Activated T-helper 1 cell treated with anti-CD3 and anti-CD28 coated beads, Interleukin-12 subunit alpha, Interleukin-12 subunit beta, Interleukin-2, Interleukin-4 antibody, amounts not matched to agents 30 ng/mL and 10 ng/mL and 1 ng/mL, durations not matched to agents 14 hours and 24 hours and 36 hours (primary cell): ENCODE data around the gene SPECC1L. TPM values are rescaled to one million over a fixed set of nuclear protein-coding genes. Genes with fewer than 3 reads are reported as not detected.

Experiments
- DNase-seq: peaks from one replicate; pipeline ENCODE4 v3.0.0; 2021; ENCODE audit warnings: low spot score
- H3K27ac Mint-ChIP-seq: one replicate; pipeline ENCODE4 v1.8.0; 2021; ENCODE audit warnings: mild to moderate bottlenecking, mixed read lengths
- H3K27me3 Mint-ChIP-seq: one replicate; pipeline ENCODE4 v1.8.0; 2022; ENCODE audit warnings: mild to moderate bottlenecking, moderate library complexity, mixed read lengths; ENCODE audit not compliant: insufficient read depth
- H3K36me3 Mint-ChIP-seq: one replicate; pipeline ENCODE4 v1.8.0; 2021; ENCODE audit warnings: low read depth, mixed read lengths
- H3K4me1 Mint-ChIP-seq: one replicate; pipeline ENCODE4 v1.8.0; 2021; ENCODE audit warnings: low read depth, mixed read lengths
- H3K4me3 Mint-ChIP-seq: one replicate; pipeline ENCODE4 v1.8.0; 2021; ENCODE audit warnings: mild to moderate bottlenecking, moderate library complexity, mixed read lengths
- H3K9me3 Mint-ChIP-seq: one replicate; pipeline ENCODE4 v1.8.0; 2021; ENCODE audit warnings: mixed read lengths
- intact Hi-C: fragments of 100-400 bp; cut with micrococcal nuclease; formaldehyde crosslinking; loops from one replicate; pipeline ENCODE4 v1.15.1; 2024
- total RNA-seq: library from RNA; stranded (reverse); gene quantifications from 2 replicates; pipeline ENCODE4 v1.2.3, GENCODE V29; 2022

The SPECC1L gene
- total RNA-seq, 1 donor from 2014 or later: 40.3 TPM

- Mint-ChIP-seq H3K27me3 (no peaks in the 10 kb centered on the region), H3K36me3 (peaks cover 25% of the 10 kb centered on the region), H3K4me3 (no peak overlapping the region), H3K4me1 (peaks cover 34% of the 10 kb centered on the region), H3K27ac (no peak overlapping the region), H3K9me3 (no peaks in the 10 kb centered on the region)
- intact Hi-C loops: no loop called here
- no peak for DNase-seq
Observed at GRCh38 chr22:24323695-24324094, 53.1 kb downstream of the SPECC1L start.

- Mint-ChIP-seq H3K36me3 (peaks cover 24% of the 10 kb centered on the region), H3K9me3 (no peaks in the 10 kb centered on the region), H3K27me3 (no peaks in the 10 kb centered on the region), H3K4me3 (peak overlapping the region; percentile 43), H3K27ac (peak overlapping the region; percentile 82), H3K4me1 (peaks cover 38% of the 10 kb centered on the region)
- no peak for DNase-seq
- intact Hi-C loops: no loop called here
Observed at GRCh38 chr22:24324137-24324536, 53.5 kb downstream of the SPECC1L start.

GRCh38 chr22:24325105-24325757, 54.6 kb downstream of the SPECC1L start:
- peak; percentile 22 for DNase-seq
- no peaks in the 10 kb centered on the region for H3K27me3 Mint-ChIP-seq
- peaks cover 23% of the 10 kb centered on the region for H3K36me3 Mint-ChIP-seq
- intact Hi-C loops: loop anchor here (1.0 to 5.0 kb wide), 6 partner anchors 52 to 200 kb away; no protein-coding TSS in a partner anchor
- no peaks in the 10 kb centered on the region for H3K9me3 Mint-ChIP-seq
- H3K4me3 Mint-ChIP-seq: no peak overlapping the region
- H3K27ac Mint-ChIP-seq: peak overlapping the region; percentile 1
- peaks cover 45% of the 10 kb centered on the region for H3K4me1 Mint-ChIP-seq

- H3K9me3 Mint-ChIP-seq: no peaks in the 10 kb centered on the region
- H3K4me3 Mint-ChIP-seq: no peak overlapping the region
- no peak for DNase-seq
- peaks cover 28% of the 10 kb centered on the region for H3K36me3 Mint-ChIP-seq
- intact Hi-C loops: loop anchor here (5.0 kb wide), 1 partner anchor 51 kb away; no protein-coding TSS in a partner anchor
- no peaks in the 10 kb centered on the region for H3K27me3 Mint-ChIP-seq
- H3K4me1 Mint-ChIP-seq: peaks cover 45% of the 10 kb centered on the region
- H3K27ac Mint-ChIP-seq: peak overlapping the region; percentile 67
Observed at GRCh38 chr22:24326266-24326665, 55.6 kb downstream of the SPECC1L start.

GRCh38 chr22:24327832-24328231, 57.2 kb downstream of the SPECC1L start:
- Mint-ChIP-seq H3K9me3 (no peaks in the 10 kb centered on the region), H3K36me3 (peaks cover 19% of the 10 kb centered on the region), H3K4me3 (no peak overlapping the region), H3K27me3 (no peaks in the 10 kb centered on the region), H3K27ac (no peak overlapping the region), H3K4me1 (peaks cover 40% of the 10 kb centered on the region)
- intact Hi-C loops: loop anchor here (5.0 kb wide), 1 partner anchor 49 kb away; no protein-coding TSS in a partner anchor
- no peak for DNase-seq

- Mint-ChIP-seq H3K27me3 (no peaks in the 10 kb centered on the region), H3K9me3 (no peaks in the 10 kb centered on the region), H3K27ac (no peak overlapping the region), H3K36me3 (peaks cover 15% of the 10 kb centered on the region), H3K4me3 (no peak overlapping the region), H3K4me1 (peaks cover 33% of the 10 kb centered on the region)
- no peak for DNase-seq
- intact Hi-C loops: loop anchor here (5.0 kb wide), 1 partner anchor 48 kb away; no protein-coding TSS in a partner anchor
Observed at GRCh38 chr22:24329453-24329852, 58.8 kb downstream of the SPECC1L start.

GRCh38 chr22:24330636-24331035, 60.0 kb downstream of the SPECC1L start:
- no peak for DNase-seq
- Mint-ChIP-seq H3K4me3 (no peak overlapping the region), H3K9me3 (no peaks in the 10 kb centered on the region), H3K4me1 (peaks cover 31% of the 10 kb centered on the region), H3K27ac (no peak overlapping the region), H3K36me3 (peaks cover 22% of the 10 kb centered on the region), H3K27me3 (no peaks in the 10 kb centered on the region)
- intact Hi-C loops: no loop called here

GRCh38 chr22:24331468-24332440, 61.1 kb downstream of the SPECC1L start:
- H3K27ac Mint-ChIP-seq: no peak overlapping the region
- peaks cover 19% of the 10 kb centered on the region for H3K36me3 Mint-ChIP-seq
- H3K27me3 Mint-ChIP-seq: no peaks in the 10 kb centered on the region
- intact Hi-C loops: no loop called here
- no peak for DNase-seq
- no peak overlapping the region for H3K4me3 Mint-ChIP-seq
- H3K9me3 Mint-ChIP-seq: no peaks in the 10 kb centered on the region
- peaks cover 25% of the 10 kb centered on the region for H3K4me1 Mint-ChIP-seq

GRCh38 chr22:24333301-24333700, 62.7 kb downstream of the SPECC1L start:
- H3K9me3 Mint-ChIP-seq: no peaks in the 10 kb centered on the region
- H3K4me1 Mint-ChIP-seq: peaks cover 25% of the 10 kb centered on the region
- intact Hi-C loops: no loop called here
- no peaks in the 10 kb centered on the region for H3K27me3 Mint-ChIP-seq
- DNase-seq: no peak
- no peak overlapping the region for H3K27ac Mint-ChIP-seq
- H3K36me3 Mint-ChIP-seq: peaks cover 17% of the 10 kb centered on the region
- no peak overlapping the region for H3K4me3 Mint-ChIP-seq

- intact Hi-C loops: no loop called here
- H3K27me3 Mint-ChIP-seq: no peaks in the 10 kb centered on the region
- no peaks in the 10 kb centered on the region for H3K9me3 Mint-ChIP-seq
- H3K4me1 Mint-ChIP-seq: peaks cover 10% of the 10 kb centered on the region
- H3K4me3 Mint-ChIP-seq: no peak overlapping the region
- H3K27ac Mint-ChIP-seq: peak overlapping the region; percentile 36
- H3K36me3 Mint-ChIP-seq: peaks cover 14% of the 10 kb centered on the region
- no peak for DNase-seq
Observed at GRCh38 chr22:24335496-24335895, 64.9 kb downstream of the SPECC1L start.

GRCh38 chr22:24337894-24338645, 67.4 kb downstream of the SPECC1L start:
- DNase-seq: no peak
- intact Hi-C loops: no loop called here
- H3K36me3 Mint-ChIP-seq: peaks cover 13% of the 10 kb centered on the region
- peaks cover 10% of the 10 kb centered on the region for H3K4me1 Mint-ChIP-seq
- no peaks in the 10 kb centered on the region for H3K27me3 Mint-ChIP-seq
- H3K4me3 Mint-ChIP-seq: no peak overlapping the region
- H3K9me3 Mint-ChIP-seq: no peaks in the 10 kb centered on the region
- no peak overlapping the region for H3K27ac Mint-ChIP-seq

- Mint-ChIP-seq H3K27me3 (no peaks in the 10 kb centered on the region), H3K9me3 (no peaks in the 10 kb centered on the region), H3K27ac (no peak overlapping the region), H3K4me3 (no peak overlapping the region), H3K4me1 (peaks cover 10% of the 10 kb centered on the region), H3K36me3 (peaks cover 13% of the 10 kb centered on the region)
- intact Hi-C loops: no loop called here
- no peak for DNase-seq
Observed at GRCh38 chr22:24338726-24339451, 68.3 kb downstream of the SPECC1L start.
